Lung microvascular endothelial cell (primary cell): ENCODE data around the gene CDK11B. TPM values are rescaled to one million over a fixed set of nuclear protein-coding genes. Genes with fewer than 3 reads are reported as not detected.
A peak's percentile ranks its signal among the peaks of the same experiment; 100 is the strongest.

Experiments
- DNase-seq, 2 donors: peaks; one replicate each; pipeline versions ENCODE4 v3.0.0 to v3.0.0-alpha.2; 2010; ENCODE audit warnings: low read depth in 2 of 2
- total RNA-seq: library from RNA; depleted of rRNA; stranded (reverse); fragments of >200 nt; gene quantifications from 2 replicates; pipeline ENCODE4 v1.2.1, GENCODE V29; 2014

Gene CDK11B
- total RNA-seq, 1 donor from 2014 or later: 5.8 TPM

GRCh38 chr1:1616045-1616790, 42.6 kb downstream of the CDK11B start:
- peak; percentile 46 to 57 for DNase-seq

- peak; percentile 96 to 98 for DNase-seq
Observed at GRCh38 chr1:1615256-1616044, 43.4 kb downstream of the CDK11B start, which contains the start of gene MIB2. Gene MIB2 (plus strand): TSS chr1:1615500. CDS start chr1:1623453, 7,953 bp downstream.

GRCh38 chr1:1614954-1615255, 43.9 kb downstream of the CDK11B start:
- DNase-seq: no peak

DNA sequence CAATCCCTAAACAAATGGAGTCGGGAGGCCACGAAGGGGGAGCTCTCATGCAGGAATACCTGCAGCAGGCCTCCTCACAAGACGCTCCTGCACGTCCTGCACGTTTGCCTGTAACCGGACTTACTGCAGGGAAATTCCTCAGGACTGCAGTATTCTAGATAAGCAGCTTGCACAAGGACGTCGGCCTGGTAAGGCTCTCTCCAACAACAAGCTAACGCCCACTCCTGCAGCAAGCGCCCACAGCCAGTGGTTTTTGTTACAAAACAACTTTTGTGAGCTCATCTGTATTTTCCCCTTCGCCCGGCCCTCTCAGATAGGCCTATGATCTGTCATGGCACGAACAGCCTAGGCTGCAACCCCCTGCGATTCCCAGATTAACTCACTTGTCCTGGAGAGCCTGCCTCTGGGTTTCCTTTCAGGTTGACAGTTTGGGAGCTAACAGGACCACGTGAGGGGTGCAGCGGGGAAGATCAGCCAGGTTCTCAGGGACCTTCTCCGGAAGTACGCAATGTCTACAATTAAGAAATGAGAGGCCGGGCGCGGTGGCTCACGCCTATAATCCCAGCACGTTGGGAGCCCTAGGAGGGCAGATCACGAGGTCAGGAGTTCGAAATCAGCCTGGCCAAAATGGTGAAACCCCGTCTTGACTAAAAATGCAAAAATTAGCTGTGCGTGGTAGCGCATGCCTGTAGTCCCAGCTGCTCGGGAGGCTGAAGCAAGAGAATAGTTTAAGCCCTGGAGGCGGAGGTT, 44.4 kb downstream of the CDK11B start:
- peak in 1 of 2 donors; percentile 19 for DNase-seq

DNA sequence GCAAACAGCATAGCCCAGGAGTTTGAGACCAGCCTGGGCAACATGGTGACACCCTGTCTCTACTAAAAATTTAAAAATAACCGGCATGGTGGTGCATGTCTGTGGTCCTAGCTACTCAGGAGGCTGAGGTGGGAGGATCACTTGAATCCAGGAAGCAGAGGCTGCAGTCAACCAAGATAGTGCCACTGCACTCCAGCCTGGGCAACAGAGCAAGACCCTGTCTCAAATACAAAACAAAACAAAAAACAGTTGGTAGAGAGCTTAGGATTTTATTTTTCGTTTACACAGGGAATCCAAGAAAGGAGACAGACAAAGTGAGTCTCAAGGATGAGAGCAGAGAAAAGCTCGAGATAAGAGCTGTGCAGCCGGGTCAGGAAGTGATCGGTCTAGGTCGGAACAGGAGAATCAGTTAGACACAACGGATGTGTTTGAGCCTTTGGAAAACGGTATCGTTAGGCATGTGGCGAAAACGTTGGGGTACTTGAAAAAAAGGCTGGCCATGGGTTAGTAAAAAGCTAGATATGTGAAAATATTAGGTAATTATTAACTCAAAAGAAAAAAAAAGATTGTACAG, 45.2 kb downstream of the CDK11B start:
- no peak for DNase-seq

DNA sequence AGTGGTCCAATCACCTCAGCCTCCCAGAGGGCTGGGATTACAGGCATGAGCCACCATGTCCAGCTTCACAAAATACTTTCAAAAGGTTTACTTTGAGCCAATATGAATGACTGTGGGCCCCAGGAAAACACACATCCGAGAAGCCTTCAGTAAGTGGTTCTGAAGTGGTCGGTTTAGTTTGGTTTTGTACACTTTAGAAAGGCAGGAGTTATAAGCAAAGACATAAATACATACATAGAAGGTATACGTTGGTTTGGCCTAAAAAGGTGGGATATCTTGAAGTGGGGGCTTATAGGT, 46.8 kb downstream of the CDK11B start:
- no peak for DNase-seq

- no peak for DNase-seq
Observed at GRCh38 chr1:1610796-1611195, 48.0 kb downstream of the CDK11B start.

DNA sequence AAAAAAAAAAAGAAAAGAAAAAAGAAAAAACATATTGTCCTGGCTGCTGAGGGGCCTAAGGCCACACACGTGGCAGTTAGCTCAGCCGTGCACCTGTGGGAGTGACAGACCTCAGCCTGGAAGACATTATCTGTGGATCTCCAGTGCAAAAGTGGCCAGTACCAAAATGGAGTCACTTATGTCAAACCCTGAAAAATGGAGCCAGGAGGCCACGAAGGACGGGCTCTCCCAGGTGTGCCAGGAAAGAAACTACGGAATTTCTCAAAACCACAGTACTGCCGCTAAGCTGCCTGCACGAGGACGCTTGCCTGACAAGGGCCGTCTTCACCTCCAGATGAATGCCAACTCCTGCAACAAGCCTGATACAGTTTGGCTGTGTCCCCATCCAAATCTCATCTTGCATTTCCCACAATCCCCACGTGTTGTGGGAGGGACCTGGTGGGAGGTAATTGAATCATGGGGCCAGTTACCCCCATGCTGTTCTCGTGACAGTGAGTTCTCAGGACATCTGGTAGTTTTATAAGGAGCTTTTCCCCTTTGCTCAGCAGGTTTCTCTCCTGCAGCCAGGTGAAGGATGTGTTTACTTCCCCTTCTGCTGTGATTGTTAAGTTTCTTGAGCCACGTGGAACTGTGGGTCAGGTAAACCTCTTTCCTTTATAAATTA, 48.9 kb downstream of the CDK11B start:
- DNase-seq: no peak

DNA sequence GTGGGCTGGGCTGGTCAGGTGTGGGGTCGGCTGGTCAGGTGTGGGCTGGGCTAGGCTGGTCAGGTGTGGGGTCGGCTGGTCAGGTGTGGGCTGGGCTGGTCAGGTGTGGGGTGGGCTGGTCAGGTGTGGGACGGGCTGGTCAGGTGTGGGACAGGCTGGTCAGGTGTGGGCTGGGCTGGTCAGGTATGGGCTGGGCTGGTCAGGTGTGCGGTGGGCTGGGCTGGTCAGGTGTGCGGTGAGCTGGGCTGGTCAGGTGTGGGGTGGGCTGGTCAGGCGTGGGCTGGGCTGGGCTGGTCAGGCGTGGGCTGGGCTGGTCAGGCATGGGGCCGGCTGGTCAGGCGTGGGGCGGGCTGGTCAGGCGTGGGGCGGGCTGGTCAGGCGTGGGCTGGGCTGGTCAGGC, 52.6 kb downstream of the CDK11B start:
- DNase-seq: no peak

- no peak for DNase-seq
Observed at GRCh38 chr1:1605724-1606123, 53.1 kb downstream of the CDK11B start.

GRCh38 chr1:1605034-1605591, 53.7 kb downstream of the CDK11B start:
- DNase-seq: no peak

DNA sequence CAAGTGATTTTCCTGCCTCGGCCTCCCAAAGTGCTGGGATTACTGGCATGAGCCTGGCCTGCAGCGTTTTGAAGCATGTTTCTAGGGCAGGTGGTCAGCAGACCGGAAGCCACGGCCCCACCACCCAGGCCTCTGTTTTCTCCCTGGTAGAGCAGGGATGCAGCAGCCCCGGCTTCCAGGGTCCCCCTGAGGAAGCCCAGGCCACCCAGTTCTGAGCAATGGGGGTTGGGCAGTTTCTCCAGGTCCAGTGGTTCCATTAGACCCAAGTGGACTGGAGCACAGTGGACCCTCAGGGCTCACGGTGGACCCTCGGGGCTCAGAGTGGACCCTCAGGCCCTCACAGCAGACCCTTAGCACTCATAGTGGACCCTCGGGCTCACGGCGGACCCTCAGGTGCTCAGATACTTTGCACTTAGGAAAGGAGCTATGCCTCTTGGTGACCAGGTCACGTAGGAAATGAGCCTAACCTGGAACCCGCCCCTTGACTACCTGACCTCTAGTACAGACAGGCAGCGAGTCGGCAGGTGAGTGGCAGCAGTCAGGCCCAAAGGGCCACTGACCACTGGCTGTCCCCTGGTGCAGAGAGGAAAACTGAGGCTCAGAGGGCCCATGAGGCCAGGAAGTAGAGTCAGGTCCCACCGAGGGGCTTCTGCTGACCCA, 54.3 kb downstream of the CDK11B start:
- DNase-seq: no peak

DNA sequence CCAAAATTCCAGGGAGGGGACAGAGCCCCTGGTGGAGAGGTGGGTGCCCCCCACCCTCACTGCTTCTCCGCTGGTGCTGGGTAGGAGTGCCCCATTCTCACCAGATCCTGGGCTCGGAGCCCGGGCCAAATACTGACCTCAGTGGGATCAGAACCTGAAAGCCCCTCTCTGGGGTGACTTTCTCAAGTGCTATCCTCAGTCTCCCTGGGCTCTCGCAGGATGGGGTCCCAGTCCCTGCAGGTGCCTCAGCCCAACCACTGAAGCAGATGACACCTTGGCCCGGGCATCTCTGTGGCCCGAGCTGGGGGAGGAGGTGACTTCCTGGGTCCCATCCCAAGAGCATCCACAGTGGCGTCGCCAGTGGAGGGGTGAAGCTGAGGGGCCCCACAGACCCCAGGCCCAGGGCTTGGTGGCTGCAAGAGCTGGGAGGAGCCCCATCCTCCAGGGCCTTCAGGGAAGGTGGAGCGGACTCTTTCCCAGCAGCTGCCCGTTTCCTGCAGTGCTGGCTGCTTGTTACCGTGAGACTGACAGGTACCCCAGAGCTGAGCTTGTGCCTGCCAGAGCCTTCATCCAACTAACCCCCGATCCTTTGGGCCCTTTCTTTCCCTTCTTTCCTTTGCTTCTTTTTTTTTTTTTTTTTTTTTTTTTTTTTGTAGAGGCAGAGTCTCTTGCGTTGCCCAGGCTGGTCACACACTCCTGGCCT, 55.0 kb downstream of the CDK11B start:
- DNase-seq: no peak

DNA sequence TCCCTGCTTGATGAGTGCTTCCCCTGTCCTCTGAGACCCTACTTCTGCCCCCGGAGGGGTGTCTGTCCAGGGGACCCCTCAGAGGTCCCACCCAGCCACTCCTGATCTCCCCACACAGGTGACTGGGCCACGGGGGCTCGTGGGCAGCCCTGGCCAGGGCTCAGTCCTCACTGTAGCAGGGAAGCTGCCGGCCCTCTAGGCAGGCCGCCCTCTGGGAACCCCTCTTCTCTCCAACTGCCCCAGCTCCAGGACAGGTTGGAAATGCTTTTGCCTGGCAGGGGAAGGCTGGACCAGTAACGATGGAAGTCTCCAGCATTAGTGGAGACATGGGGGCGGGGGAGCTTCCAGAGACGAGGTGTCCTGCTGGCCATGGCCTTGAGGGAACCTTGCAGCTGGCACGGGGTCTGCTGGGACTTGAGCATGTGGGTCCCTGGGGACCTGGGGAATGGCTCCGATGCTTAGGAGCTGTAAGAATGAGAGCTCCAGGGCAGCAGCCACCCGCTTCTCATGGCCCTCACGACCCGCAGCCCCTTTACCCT, 55.8 kb downstream of the CDK11B start:
- no peak for DNase-seq

DNA sequence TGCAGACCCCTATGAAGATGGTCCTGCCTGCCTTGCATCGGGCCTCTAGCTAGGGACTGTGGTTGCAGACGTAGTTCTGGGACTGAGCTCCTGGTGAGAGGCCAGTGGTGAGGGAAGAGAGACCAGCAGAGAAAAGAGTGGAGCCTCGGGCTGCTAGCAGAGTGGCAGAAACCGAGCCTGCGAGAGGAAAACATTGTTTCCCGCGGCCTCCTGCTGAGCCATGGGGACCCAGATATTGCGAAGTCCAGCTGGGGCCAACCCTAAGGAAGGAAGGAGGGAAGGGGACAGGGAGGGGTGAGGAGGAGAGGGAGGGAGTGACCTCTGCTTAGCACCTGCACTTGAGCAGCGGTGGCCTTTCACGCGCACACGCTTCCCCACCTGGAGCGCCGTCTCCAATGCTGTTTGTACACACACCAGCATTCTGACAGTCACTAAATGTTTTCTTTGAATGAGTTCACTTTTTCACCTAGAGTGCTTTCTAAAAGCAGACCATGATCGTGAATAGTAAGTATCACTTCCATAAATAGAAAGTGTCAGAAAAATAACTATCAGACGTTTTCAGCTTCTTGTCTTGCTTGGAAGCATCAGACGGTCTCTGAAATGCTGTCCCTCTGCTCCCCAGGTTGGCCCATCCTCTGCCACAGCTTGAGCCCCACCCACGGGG, 56.4 kb downstream of the CDK11B start:
- no peak for DNase-seq

GRCh38 chr1:1601564-1602303, 57.1 kb downstream of the CDK11B start:
- DNase-seq: no peak

GRCh38 chr1:1600861-1601563, 57.8 kb downstream of the CDK11B start:
- no peak for DNase-seq
